ENCODE data around the gene FAM107B.

FAM107B gene

GRCh38 chr10:14562218-14563075, 212.2 kb downstream of the FAM107B start:
- DNase-seq (ENCODE audit: low read depth) = no peak
- no peak for TF ChIP-seq CTCF (IDR thresholded peaks at IDR 0.05; ENCODE audit: low read length, missing control alignments)

GRCh38 chr10:14560791-14561765, 213.6 kb downstream of the FAM107B start:
- no peak overlapping the region for H3K4me3 ChIP-seq (replicated peaks; ENCODE audit: low read depth, low read length)
- TF ChIP-seq CTCF (IDR thresholded peaks at IDR 0.05; ENCODE audit: low read length, missing control alignments) = no peak
- DNase-seq (ENCODE audit: low read depth) = no peak

More at GRCh38 chr10:14562218-14563075, 212.2 kb downstream of the FAM107B start:
- H3K4me3 ChIP-seq (replicated peaks; ENCODE audit: low read depth, low read length) = no peak overlapping the region

- no peak overlapping the region for H3K4me3 ChIP-seq (replicated peaks; ENCODE audit: low read depth, low read length)
- peak; percentile 53 for DNase-seq (ENCODE audit: low read depth)
- TF ChIP-seq CTCF (IDR thresholded peaks at IDR 0.05; ENCODE audit: low read length, missing control alignments) = peak; percentile 13
Observed at GRCh38 chr10:14560274-14560673, 214.4 kb downstream of the FAM107B start.

- H3K4me3 ChIP-seq (replicated peaks; ENCODE audit: low read depth, low read length) = no peak overlapping the region
- no peak for DNase-seq (ENCODE audit: low read depth)
- TF ChIP-seq CTCF (IDR thresholded peaks at IDR 0.05; ENCODE audit: low read length, missing control alignments) = no peak
Observed at GRCh38 chr10:14558025-14558424, 216.7 kb downstream of the FAM107B start.

DNA sequence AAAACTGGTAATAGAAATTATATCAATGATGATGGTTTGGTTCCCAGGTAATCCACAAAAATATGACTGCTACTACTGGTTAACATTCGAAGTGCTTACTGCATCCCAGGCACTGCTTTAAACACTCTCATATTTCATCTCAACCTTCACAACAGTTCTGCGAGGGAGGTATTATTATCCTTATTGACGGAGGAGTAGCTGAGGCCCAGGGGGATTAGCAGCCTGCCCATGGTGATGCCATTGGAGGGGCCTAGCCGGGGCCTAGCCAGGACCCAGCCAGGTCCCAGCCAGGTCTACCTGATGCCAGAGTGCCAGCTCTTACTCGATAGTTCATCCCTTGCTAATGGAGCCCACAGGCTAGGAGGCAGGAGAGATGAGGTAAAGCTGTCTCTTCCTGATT, 217.1 kb downstream of the FAM107B start:
- DNase-seq (ENCODE audit: low read depth) = no peak
- no peak for TF ChIP-seq CTCF (IDR thresholded peaks at IDR 0.05; ENCODE audit: low read length, missing control alignments)
- no peak overlapping the region for H3K4me3 ChIP-seq (replicated peaks; ENCODE audit: low read depth, low read length)

GRCh38 chr10:14556285-14556956, 218.3 kb downstream of the FAM107B start:
- no peak for TF ChIP-seq CTCF (IDR thresholded peaks at IDR 0.05; ENCODE audit: low read length, missing control alignments)
- no peak for DNase-seq (ENCODE audit: low read depth)
- H3K4me3 ChIP-seq (replicated peaks; ENCODE audit: low read depth, low read length) = no peak overlapping the region

All from fibroblast of pulmonary artery (primary cell).